NOMO-1 (cell line): ENCODE data around the gene STAP1.
A peak's percentile ranks its signal among the peaks of the same experiment; 100 is the strongest.
"Not testable (repeated sequence)": the region's sequence is repeated elsewhere in the genome, so short reads cannot be mapped to it uniquely, and the experiment has no call there.

Experiments used
- DNase-seq, 2 experiments: peaks; one replicate each; lab custom pipeline; 2025; ENCODE audit not compliant: unreplicated experiment in 2 of 2; lab: John Stamatoyannopoulos, UW

STAP1 gene, protein sequence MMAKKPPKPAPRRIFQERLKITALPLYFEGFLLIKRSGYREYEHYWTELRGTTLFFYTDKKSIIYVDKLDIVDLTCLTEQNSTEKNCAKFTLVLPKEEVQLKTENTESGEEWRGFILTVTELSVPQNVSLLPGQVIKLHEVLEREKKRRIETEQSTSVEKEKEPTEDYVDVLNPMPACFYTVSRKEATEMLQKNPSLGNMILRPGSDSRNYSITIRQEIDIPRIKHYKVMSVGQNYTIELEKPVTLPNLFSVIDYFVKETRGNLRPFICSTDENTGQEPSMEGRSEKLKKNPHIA

DNA sequence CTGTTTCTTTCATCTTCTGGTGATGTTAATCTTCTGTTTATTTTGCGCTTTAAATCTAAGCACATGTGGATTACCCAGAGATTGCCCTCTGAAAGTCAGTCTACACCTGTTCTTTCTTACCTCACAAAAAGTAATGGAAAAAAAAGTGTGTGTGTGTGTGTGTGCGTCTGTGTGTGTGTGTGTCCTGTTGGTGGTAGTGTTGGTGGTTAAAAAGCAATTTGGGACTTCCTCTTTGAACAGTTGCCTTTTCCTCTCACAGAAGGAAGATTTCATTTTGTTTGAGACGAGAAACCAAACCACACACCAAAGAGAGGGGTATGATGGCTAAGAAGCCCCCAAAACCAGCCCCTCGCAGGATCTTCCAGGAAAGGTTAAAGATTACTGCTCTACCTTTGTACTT is at the start of gene STAP1:
STAP1 (plus strand) TSS at position 235 of the 400 bp plus-strand sequence; CDS start at position 318, 83 bp downstream.
- DNase-seq = peak; percentile 65 to 82

GRCh38 chr4:67512501-67512900 is 46.0 kb upstream of the STAP1 start:
- peak; percentile 33 to 70 for DNase-seq

DNA sequence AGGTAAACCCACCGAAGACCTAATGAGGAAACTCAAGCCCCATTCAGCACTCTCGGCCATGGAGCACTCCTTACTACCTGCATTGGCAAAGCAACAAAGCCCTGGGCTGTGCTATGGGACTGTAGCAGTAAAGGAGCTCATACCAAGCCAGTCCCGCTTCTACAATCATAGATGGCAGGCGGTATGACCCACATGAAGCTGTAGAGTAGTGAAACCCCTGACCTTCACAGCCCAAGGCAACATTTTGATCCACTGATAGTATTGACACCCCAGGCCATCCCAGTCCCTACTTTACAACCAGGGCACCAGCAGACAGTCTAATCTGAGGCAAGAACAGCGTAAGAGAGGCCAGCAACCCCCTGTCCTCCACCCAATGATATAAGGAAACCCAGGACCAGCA is 38.4 kb upstream of the STAP1 start:
- DNase-seq = no peak

GRCh38 chr4:67521506-67521905 is 37.0 kb upstream of the STAP1 start:
- DNase-seq = no peak

- DNase-seq = no peak
These were observed 36.3 kb upstream of the STAP1 start for GRCh38 chr4:67522230-67522629.

DNA sequence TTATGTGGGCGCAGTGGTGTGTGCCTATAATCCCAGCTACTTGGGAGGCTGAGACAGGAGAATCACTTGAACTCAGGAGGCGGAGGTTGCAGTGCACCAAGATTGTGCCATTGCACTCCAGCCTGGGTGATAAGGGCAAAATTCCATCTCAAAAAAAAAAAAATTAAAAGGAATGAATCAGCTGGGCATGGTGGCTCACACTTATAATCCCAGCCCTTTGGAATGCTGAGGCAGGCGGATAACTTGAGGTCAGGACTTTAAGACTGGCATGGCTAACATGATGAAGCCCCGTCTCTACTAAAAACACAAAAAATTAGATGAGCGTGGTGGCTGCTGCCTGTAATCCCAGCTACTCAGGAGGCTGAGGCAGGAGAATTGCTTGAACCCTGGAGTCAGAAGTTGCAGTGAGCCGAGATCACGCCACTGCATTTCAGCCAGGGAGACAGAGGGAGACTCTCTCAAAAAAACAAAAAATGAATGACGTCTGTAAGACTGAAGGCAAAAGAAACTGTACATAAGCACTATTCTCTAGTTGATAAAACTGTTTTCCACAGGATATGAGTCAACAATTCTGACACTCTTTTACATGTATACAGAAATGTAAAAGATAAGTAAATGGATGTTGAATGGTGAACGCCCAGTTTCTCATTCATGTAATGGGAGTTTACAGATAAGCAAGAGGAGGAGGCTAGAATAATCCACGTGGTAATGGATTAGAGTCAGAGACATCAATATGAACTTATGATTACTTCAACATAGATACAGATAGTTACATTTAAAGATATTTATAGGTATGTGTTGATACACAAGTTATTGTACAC is 35.5 kb upstream of the STAP1 start:
- no peak for DNase-seq

GRCh38 chr4:67524140-67524539 is 34.4 kb upstream of the STAP1 start:
- not testable (repeated sequence) for DNase-seq

- no peak for DNase-seq
These were observed 27.1 kb upstream of the STAP1 start for GRCh38 chr4:67531379-67531962.

GRCh38 chr4:67532397-67532796 is 26.1 kb upstream of the STAP1 start:
- not testable (repeated sequence) for DNase-seq

- DNase-seq = no peak
These were observed 25.4 kb upstream of the STAP1 start for GRCh38 chr4:67533112-67533511.

DNA sequence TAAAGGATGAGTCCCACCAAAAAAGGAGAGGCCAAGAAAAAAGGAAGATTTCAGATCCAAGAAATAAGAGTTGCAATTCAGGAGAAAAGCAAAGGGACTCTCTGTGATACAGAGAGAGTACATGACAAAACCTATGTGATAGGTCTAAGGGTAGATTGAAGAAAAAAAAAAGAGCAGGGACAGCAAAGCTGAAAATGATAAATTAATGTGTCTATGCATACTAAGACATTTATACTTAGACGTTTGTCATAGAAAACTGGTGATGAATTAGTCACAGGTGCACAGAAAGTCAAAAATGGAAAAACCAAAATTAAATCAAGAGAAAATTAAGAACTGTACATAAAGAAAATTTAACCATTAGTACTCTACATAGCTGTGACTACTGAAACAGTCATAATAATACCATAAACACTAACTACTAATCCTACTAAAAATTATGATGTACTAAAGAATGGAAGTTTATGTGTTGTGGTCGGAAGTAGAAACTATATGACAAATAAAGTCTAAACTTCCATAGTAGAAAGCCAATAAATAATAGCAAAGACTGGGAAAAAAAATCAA is 23.2 kb upstream of the STAP1 start:
- DNase-seq = no peak

DNA sequence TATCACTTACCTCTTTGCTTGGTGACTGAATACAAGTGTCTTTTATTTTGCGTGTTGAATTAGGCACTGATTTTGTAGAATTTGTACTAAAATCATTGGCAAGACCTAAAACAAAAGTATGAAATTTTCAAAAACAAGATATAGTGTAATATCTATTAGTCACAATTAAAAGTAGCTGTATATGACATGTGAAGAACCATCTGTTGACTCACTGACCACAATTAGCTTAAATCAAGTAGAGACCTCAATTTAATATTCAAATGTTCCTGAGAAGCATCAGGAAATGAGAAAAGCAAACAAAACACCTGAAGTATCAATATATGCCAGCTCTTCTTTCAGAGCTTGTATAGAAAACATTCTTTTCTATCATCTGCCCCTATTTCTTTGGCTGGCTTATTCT is 18.7 kb upstream of the STAP1 start:
- no peak for DNase-seq

DNA sequence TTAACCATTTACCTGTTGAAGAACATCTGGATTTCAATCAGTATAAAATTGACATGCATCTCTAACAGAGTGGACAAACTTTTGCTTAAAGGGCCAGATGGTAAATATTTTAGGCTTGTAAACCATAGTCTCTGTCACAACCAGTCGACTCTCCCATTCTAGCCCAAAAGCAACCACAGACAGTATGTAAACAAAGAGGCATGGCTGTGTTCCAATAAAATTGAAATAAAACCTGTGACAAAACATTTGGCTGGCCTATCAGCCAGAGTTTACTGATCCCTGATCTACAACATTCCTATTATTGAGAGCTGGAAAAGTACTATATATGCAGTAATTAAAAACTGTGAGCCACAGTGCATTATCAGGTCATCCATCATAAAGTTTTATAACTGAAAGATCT is 16.5 kb upstream of the STAP1 start:
- no peak for DNase-seq

- DNase-seq = peak; percentile 97
These were observed 13.1 kb upstream of the STAP1 start, which contains the start of gene CENPC for GRCh38 chr4:67545199-67546003. TSS of gene CENPC (minus strand) at chr4:67545503. CDS start at chr4:67545355, 148 bp downstream.

DNA sequence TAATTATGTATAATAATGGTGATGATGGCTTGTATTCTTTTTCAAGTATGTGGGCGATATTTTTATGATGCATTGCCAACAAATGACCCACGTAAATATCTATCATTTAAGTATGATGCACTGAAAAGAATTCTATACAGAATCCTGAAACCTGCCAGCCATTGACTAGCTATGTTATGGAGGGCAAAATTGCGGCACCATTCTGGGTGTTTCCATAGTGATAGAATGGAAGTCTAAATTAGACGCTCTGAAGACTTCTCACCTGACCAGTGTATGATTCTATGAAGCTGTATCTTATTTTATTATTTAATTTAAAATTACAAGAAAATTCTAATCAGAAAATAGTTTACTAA is 12.5 kb upstream of the STAP1 start:
- DNase-seq = no peak

DNA sequence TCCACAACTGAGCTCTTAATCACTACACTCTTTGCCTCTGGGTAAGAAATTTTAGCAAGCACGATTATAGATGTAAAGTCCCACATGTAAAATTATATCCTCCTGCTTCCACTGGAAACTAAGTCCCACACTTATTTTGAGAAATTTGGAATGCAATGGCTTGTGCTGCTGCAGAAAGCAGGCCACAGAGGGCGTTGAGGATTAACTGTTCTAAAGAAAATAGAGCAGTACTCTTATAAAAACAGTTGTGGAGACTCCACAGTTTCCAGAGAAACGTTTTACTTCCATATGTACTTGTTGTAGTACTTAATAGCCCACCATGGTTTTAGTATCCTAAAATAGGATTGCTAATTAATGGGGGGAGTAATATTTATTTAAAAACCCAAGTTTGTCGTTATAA is 11.6 kb upstream of the STAP1 start:
- no peak for DNase-seq

GRCh38 chr4:67549123-67549522 is 9.4 kb upstream of the STAP1 start:
- peak; percentile 17 to 56 for DNase-seq

- no peak for DNase-seq
These were observed 8.1 kb upstream of the STAP1 start for GRCh38 chr4:67550451-67550850.

- DNase-seq = no peak
These were observed 7.7 kb upstream of the STAP1 start for GRCh38 chr4:67550857-67551256.

DNA sequence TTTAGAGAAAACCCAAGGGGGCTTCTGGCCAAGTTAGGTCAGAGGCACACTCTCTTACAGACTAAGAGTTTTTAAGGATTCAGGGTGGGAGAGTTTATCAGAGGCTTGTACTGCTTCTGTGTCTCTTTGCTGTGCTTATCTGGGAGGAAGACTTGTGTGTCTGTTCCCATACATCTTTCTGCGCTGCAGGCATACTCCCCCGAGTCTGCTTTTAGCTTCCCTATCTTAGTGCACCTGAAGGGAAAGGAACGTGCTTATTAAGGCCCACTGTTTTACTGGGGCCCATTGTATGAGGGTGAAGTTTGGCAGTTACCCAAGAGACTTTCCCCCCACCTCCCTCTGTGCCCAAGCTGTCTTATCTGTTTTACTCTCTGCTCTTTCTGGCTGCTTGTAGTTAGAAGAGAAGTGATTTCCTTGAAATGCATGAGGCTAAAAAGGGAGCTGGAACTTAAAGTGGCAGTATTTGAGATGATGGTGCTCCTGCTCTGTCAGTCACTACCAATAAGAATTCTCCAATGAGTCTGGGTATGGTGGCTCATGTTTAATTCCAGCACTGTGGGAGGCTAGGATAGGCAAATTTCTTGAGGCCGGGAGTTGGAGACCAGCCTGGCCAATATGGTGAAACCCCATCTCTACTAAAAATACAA is 6.3 kb upstream of the STAP1 start:
- not testable (repeated sequence) for DNase-seq
